K562 (cell line): ENCODE measurements around the gene FANCG. TPM values are rescaled to one million over a fixed set of nuclear protein-coding genes. Genes with fewer than 3 reads are reported as not detected.

Experiments used
- ATAC-seq: fragments of 200-7000 bp; cut with Tn5 transposase; 3 replicates; pipeline ENCODE4 v1.9.1; 2020; ENCODE audit warnings: moderate library complexity
- BruUV-seq: library from RNA; stranded (reverse); fragments of 400-500 nt; replicated peaks from 2 replicates; lab custom pipeline; 2021; lab: Mats Ljungman, UMichigan
- CTCF ChIA-PET: fragments of 300-600 bp; formaldehyde crosslinking; extraction: SDS; loops from one replicate; lab custom pipeline; 2021; ENCODE audit warnings: low intra/inter-chr PET ratio; lab: Yijun Ruan, JAX
- POLR2A ChIA-PET: fragments of 300-600, 350-650 bp; sonication (Branson Sonifier 250); formaldehyde crosslinking; extraction: SDS; loops from one replicate; lab custom pipeline; 2021; ENCODE audit warnings: antibody characterized with exemption, inconsistent platforms; lab: Yijun Ruan, JAX
- DNase-seq, 4 experiments: peaks; one replicate each; pipeline versions ENCODE4 v3.0.0 to v3.0.0-alpha.2; 2011 to 2018; ENCODE audit warnings: low spot score in 3 of 4, mixed read lengths in 3 of 4; ENCODE audit errors: extremely low read depth in 1 of 4
- FAIRE-seq: peaks from 2 replicates; lab custom pipeline; 2011; peaks lifted over from hg19 to GRCh38; lab: Jason Lieb, UNC
- H2AFZ ChIP-seq: 2 replicates; pipeline ENCODE4 v1.6.0; 2011; ENCODE audit warnings: low read depth, low read length, control low read depth, inconsistent platforms
- H3K27ac ChIP-seq: fragments of 200-600 bp; 3 replicates; pipeline ENCODE4 v1.8.0; 2011; ENCODE audit warnings: low read depth, mild to moderate bottlenecking, control low read depth, inconsistent platforms, low read length, moderate library complexity, mixed read lengths; ENCODE audit errors: extremely low read depth
- H3K27me3 ChIP-seq, 2 experiments: fragments of 300-600 bp in 1 of 2; 2 replicates in 1 of 2; 3 replicates in 1 of 2; pipeline versions ENCODE4 v1.6.0 to v1.8.0; 2011; ENCODE audit warnings: inconsistent platforms in 2 of 2, low read length in 2 of 2, mild to moderate bottlenecking in 1 of 2, mixed read lengths in 1 of 2, moderate library complexity in 1 of 2; ENCODE audit not compliant: control insufficient read depth in 2 of 2, insufficient read depth in 2 of 2
- H3K36me3 ChIP-seq: fragments of 300-600 bp; 3 replicates; pipeline ENCODE4 v1.8.0; 2011; ENCODE audit warnings: mild to moderate bottlenecking, low read length, inconsistent platforms; ENCODE audit not compliant: control insufficient read depth, insufficient read depth
- H3K4me1 ChIP-seq, 2 experiments: fragments of 200-600 bp in 1 of 2; replicated peaks in 1 of 2; 2 replicates in 1 of 2; 3 replicates in 1 of 2; pipeline versions ENCODE4 v1.5.1 to v1.8.0; 2011; ENCODE audit warnings: inconsistent platforms in 2 of 2, low read length in 2 of 2, mild to moderate bottlenecking in 1 of 2, mixed read lengths in 1 of 2, moderate library complexity in 1 of 2; ENCODE audit not compliant: control insufficient read depth in 2 of 2, insufficient read depth in 2 of 2
- H3K4me2 ChIP-seq: 2 replicates; pipeline ENCODE4 v1.6.1; 2011; ENCODE audit warnings: low read length, control low read depth, inconsistent platforms, mixed read lengths; ENCODE audit not compliant: insufficient read depth
- H3K4me3 ChIP-seq: fragments of 200-600 bp; sonication (generic), shearing (Covaris generic); 2 replicates; pipeline ENCODE4 v1.5.1; 2016; ENCODE audit warnings: control low read depth, inconsistent platforms
- H3K79me2 ChIP-seq: fragments of 200-600 bp; 3 replicates; pipeline ENCODE4 v1.8.0; 2011; ENCODE audit warnings: low read length, inconsistent platforms; ENCODE audit not compliant: control insufficient read depth, insufficient read depth
- H3K9ac ChIP-seq, 2 experiments: 2 replicates each; pipeline versions ENCODE4 v1.6.0 to v1.6.1; 2011; ENCODE audit warnings: low read depth in 2 of 2, low read length in 2 of 2, control low read depth in 1 of 2, inconsistent platforms in 1 of 2, mild to moderate bottlenecking in 1 of 2, mixed read lengths in 1 of 2; ENCODE audit not compliant: insufficient read depth in 1 of 2
- H3K9me1 ChIP-seq: one replicate; pipeline ENCODE4 v1.6.0; 2011; ENCODE audit warnings: inconsistent platforms, mild to moderate bottlenecking, low read length, moderate library complexity; ENCODE audit not compliant: control insufficient read depth, insufficient read depth
- H3K9me3 ChIP-seq: replicated peaks from 2 replicates; pipeline ENCODE4 v1.5.1; 2011; ENCODE audit warnings: low read depth, low read length, inconsistent platforms; ENCODE audit not compliant: control insufficient read depth, insufficient read depth
- H4K20me1 ChIP-seq: replicated peaks from 2 replicates; pipeline ENCODE4 v1.6.1; 2011; ENCODE audit warnings: low read length, inconsistent platforms, mixed read lengths; ENCODE audit not compliant: control insufficient read depth, insufficient read depth
- ILF3 ChIP-seq: fragments of 450-650 bp; IDR thresholded peaks from 2 replicates; pipeline ENCODE4 v1.6.1; 2018; ENCODE audit warnings: antibody characterized with exemption, mild to moderate bottlenecking, moderate library complexity, borderline replicate concordance
- MCM5 ChIP-seq: fragments of 450-650 bp; IDR thresholded peaks from 2 replicates; pipeline ENCODE4 v1.6.1; 2016; ENCODE audit warnings: low read depth
- NRF1 ChIP-seq, 2 experiments: fragments of 450-650 bp; IDR thresholded peaks in 1 of 2; conservative IDR thresholded peaks in 1 of 2; 2 replicates each; pipeline ENCODE4 v1.6.1; 2014; ENCODE audit warnings: mild to moderate bottlenecking in 2 of 2
- SAP30 ChIP-seq: fragments of 200-600 bp; sonication (generic); IDR thresholded peaks from 2 replicates; pipeline ENCODE4 v1.6.1; 2012; ENCODE audit warnings: borderline replicate concordance, low read depth, mild to moderate bottlenecking, moderate library complexity, low read length, control low read depth, inconsistent platforms; ENCODE audit not compliant: insufficient read depth, poor library complexity, severe bottlenecking
- SIRT6 ChIP-seq: IDR thresholded peaks from one replicate; pipeline ENCODE4 v1.6.1; 2012; ENCODE audit warnings: low read depth, mild to moderate bottlenecking, control low read depth, inconsistent platforms, low read length, moderate library complexity
- WGBS: fragments of 100-300 bp; shearing (Covaris generic); methylation state at CpG from one replicate; pipeline ENCODE4 v1.1.6; 2016; ENCODE audit warnings: low coverage, mixed read lengths; ENCODE audit not compliant: insufficient coverage; ENCODE audit errors: missing lambda C conversion rate; 5-methylcytosine and 5-hydroxymethylcytosine counted together
- in situ Hi-C: fragments of 300-500 bp; cut with MboI; formaldehyde crosslinking; loops from 4 replicates; pipeline ENCODE4 v1.15.0; 2018; ENCODE audit warnings: inconsistent platforms, mixed read lengths
- intact Hi-C: fragments of 100-400 bp; cut with micrococcal nuclease; formaldehyde crosslinking; loops from 2 replicates; pipeline ENCODE4 v1.14.2; 2022
- polyA plus RNA-seq, 8 experiments: library from polyadenylated mRNA; depleted of rRNA in 4 of 8; stranded (reverse) in 5 of 8; unstranded in 3 of 8; fragments of >200 nt; fragmentation: Nextera tagmentation in 2 of 8; fragmentation: Illumina TruSeq in 1 of 8; extraction: Ambion mirVana in 2 of 8; extraction: Trizol in 1 of 8; gene quantifications; 2 replicates each; pipeline versions ENCODE4 v1.2.1 to v1.2.3, GENCODE V29; 2011 to 2014; ENCODE audit warnings: inconsistent platforms in 1 of 8, missing spikeins in 1 of 8
- total RNA-seq, 7 experiments: library from RNA; depleted of rRNA in 6 of 7; stranded (reverse); fragments of >200 nt in 6 of 7; fragmentation: Illumina TruSeq in 2 of 7; extraction: Trizol in 2 of 7; gene quantifications; 2 replicates each; pipeline versions ENCODE4 v1.2.1 to v1.2.3, GENCODE V29; 2011 to 2021; ENCODE audit warnings: low replicate concordance in 1 of 7

Gene FANCG
- total and polyA plus RNA-seq, 9 of the 15 experiments (the other 6 are each of a cell fraction or from before 2014, with no cell fraction given), result 7.5 to 43.9 (median 31.0) TPM

GRCh38 chr9:35079041-35079425 lies 709 bp downstream of the FANCG start:
- in situ Hi-C loops, result no loop called here
- peak overlapping the region; percentile 89 for H3K27ac ChIP-seq
- peak overlapping the region; percentile 65 for H3K4me3 ChIP-seq
- TF ChIP-seq MCM5, result no peak
- TF ChIP-seq SIRT6, result no peak
- TF ChIP-seq ILF3, result no peak
- TF ChIP-seq SAP30, result peak; percentile 47
- TF ChIP-seq NRF1 (conservative IDR thresholded peaks at IDR 0.05 in 1 of 2, IDR thresholded peaks at IDR 0.05 in 1 of 2), result no peak
- intact Hi-C loops, result no loop called here
- no peaks in the 10 kb centered on the region for H4K20me1 ChIP-seq
- peaks cover 24% of the 10 kb centered on the region for H3K79me2 ChIP-seq
- peak; percentile 6 for FAIRE-seq
- 0% methylated on average over 9 of the region's 10 CpGs for WGBS
- H3K36me3 ChIP-seq, result peaks cover 31% of the 10 kb centered on the region; the same call in 2 of the 3 replicates
- peak overlapping the region; percentile 93 for H3K4me2 ChIP-seq
- peak in 1 of 4 experiments; percentile 14 for DNase-seq
- ATAC-seq, result peak; percentile 32; the same call in 2 of the 3 replicates
- ChIA-PET CTCF (no interaction called here), POLR2A (interaction anchor here (1.0 to 1.9 kb wide), 6 partner anchors 12 to 24 kb away, joined by 3 to 13 read pairs (median 4); partner anchors contain the start of genes PIGO and STOML2)
- H3K9me3 ChIP-seq, result no peaks in the 10 kb centered on the region
- H3K4me1 ChIP-seq, result peaks cover 3 to 28% of the 10 kb centered on the region in 2 experiments; a peak in 4 of 5 replicates
- H2AFZ ChIP-seq, result peak overlapping the region; percentile 90
- TSS peak; percentile 50 for BruUV-seq
- H3K9ac ChIP-seq, result peak overlapping the region; percentile 80 to 98
- H3K9me1 ChIP-seq, result peaks cover 4% of the 10 kb centered on the region
- H3K27me3 ChIP-seq, result no peaks in the 10 kb centered on the region
